GM12878 (cell line): ENCODE measurements around the gene OTOGL. TPM values are rescaled to one million over a fixed set of nuclear protein-coding genes. Genes with fewer than 3 reads are reported as not detected.

Experiments used
- ATAC-seq: fragments of 200-7000 bp; cut with Tn5 transposase; 3 replicates; pipeline ENCODE4 v1.9.1; 2020; ENCODE audit warnings: mild to moderate bottlenecking, moderate library complexity
- BruUV-seq: library from RNA; stranded (reverse); fragments of 400-500 nt; replicated peaks from 2 replicates; lab custom pipeline; 2021; lab: Mats Ljungman, UMichigan
- CTCF ChIA-PET: fragments of 300-600 bp; sonication (Branson Sonifier 250); formaldehyde crosslinking; extraction: SDS; loops from one replicate; lab custom pipeline; 2021; ENCODE audit warnings: inconsistent platforms; lab: Yijun Ruan, JAX
- POLR2A ChIA-PET: fragments of 350-600 bp; formaldehyde crosslinking; extraction: SDS; loops from one replicate; lab custom pipeline; 2021; ENCODE audit warnings: inconsistent platforms; lab: Charles Lee
- RAD21 ChIA-PET: fragments of 300-600 bp; sonication (Branson Sonifier 250); formaldehyde crosslinking; loops from one replicate; lab custom pipeline; 2023; ENCODE audit warnings: antibody characterized with exemption; ENCODE audit not compliant: unreplicated experiment; lab: Charles Lee
- SMC1A ChIA-PET: fragments of 300-600 bp; sonication (Branson Sonifier 250); formaldehyde crosslinking; loops from one replicate; lab custom pipeline; 2023; ENCODE audit not compliant: unreplicated experiment, uncharacterized antibody; lab: Charles Lee
- DNase-seq: peaks from one replicate; pipeline ENCODE4 v3.0.0-alpha.2; 2011; ENCODE audit warnings: low read depth, low spot score
- FAIRE-seq: peaks from 3 replicates; lab custom pipeline; 2011; peaks lifted over from hg19 to GRCh38; lab: Jason Lieb, UNC
- H2AFZ ChIP-seq: 2 replicates; pipeline ENCODE4 v1.6.0; 2011; ENCODE audit warnings: low read depth, low read length, control low read depth; ENCODE audit not compliant: control insufficient read depth
- H3K27ac ChIP-seq: 2 replicates; pipeline ENCODE4 v1.5.1; 2011; ENCODE audit warnings: control low read depth; ENCODE audit not compliant: control insufficient read depth, insufficient read depth
- H3K27me3 ChIP-seq, 2 experiments: replicated peaks in 1 of 2; 2 replicates each; pipeline versions ENCODE4 v1.6.0 to v1.6.1; 2011; ENCODE audit warnings: low read length in 1 of 2; ENCODE audit not compliant: control insufficient read depth in 2 of 2, insufficient read depth in 2 of 2
- H3K36me3 ChIP-seq, 2 experiments: 2 replicates each; pipeline ENCODE4 v1.5.1; 2011; ENCODE audit warnings: low read length in 1 of 2; ENCODE audit not compliant: control insufficient read depth in 2 of 2, insufficient read depth in 2 of 2
- H3K4me1 ChIP-seq: 2 replicates; pipeline ENCODE4 v1.6.1; 2011; ENCODE audit warnings: mild to moderate bottlenecking, low read length, moderate library complexity, mixed read lengths; ENCODE audit not compliant: control insufficient read depth, insufficient read depth
- H3K4me2 ChIP-seq: 2 replicates; pipeline ENCODE4 v1.6.0; 2011; ENCODE audit warnings: control low read depth; ENCODE audit not compliant: control insufficient read depth, insufficient read depth
- H3K4me3 ChIP-seq: fragments of 200-600 bp; sonication (generic); 2 replicates; pipeline ENCODE4 v1.5.1; 2016
- H3K79me2 ChIP-seq: 2 replicates; pipeline ENCODE4 v1.6.0; 2011; ENCODE audit warnings: low read length; ENCODE audit not compliant: control insufficient read depth, insufficient read depth
- H3K9ac ChIP-seq: 2 replicates; pipeline ENCODE4 v1.8.0; 2011; ENCODE audit warnings: low read length, control low read depth, mixed read lengths; ENCODE audit not compliant: control insufficient read depth, insufficient read depth
- H3K9me3 ChIP-seq: replicated peaks from 3 replicates; pipeline ENCODE4 v1.5.1; 2011; ENCODE audit warnings: mild to moderate bottlenecking, low read length; ENCODE audit not compliant: control insufficient read depth, insufficient read depth
- H4K20me1 ChIP-seq: 2 replicates; pipeline ENCODE4 v1.6.0; 2011; ENCODE audit not compliant: control insufficient read depth, insufficient read depth
- DPF2 ChIP-seq: fragments of 450-650 bp; IDR thresholded peaks from 2 replicates; pipeline ENCODE4 v1.6.1; 2017; ENCODE audit warnings: mild to moderate bottlenecking
- EZH2 ChIP-seq: IDR thresholded peaks from 2 replicates; pipeline ENCODE4 v1.6.1; 2012; ENCODE audit warnings: low read depth, mild to moderate bottlenecking, control low read depth, inconsistent platforms, low read length, borderline replicate concordance; ENCODE audit not compliant: control insufficient read depth
- KAT2A ChIP-seq: conservative IDR thresholded peaks from 2 replicates; pipeline ENCODE4 v1.6.1; 2011; ENCODE audit warnings: low read depth, low read length; ENCODE audit not compliant: control insufficient read depth
- KDM1A ChIP-seq: fragments of 200-600 bp; sonication (generic); IDR thresholded peaks from 2 replicates; pipeline ENCODE4 v1.6.1; 2016; ENCODE audit warnings: borderline replicate concordance
- MAX ChIP-seq: IDR thresholded peaks from 2 replicates; pipeline ENCODE4 v1.6.1; 2012; ENCODE audit warnings: low read depth, low read length, improper control_type of control experiment
- NR2C2 ChIP-seq: IDR thresholded peaks from 2 replicates; pipeline ENCODE4 v1.6.1; 2011; ENCODE audit warnings: borderline replicate concordance, low read depth; ENCODE audit not compliant: control insufficient read depth, insufficient read length
- WGBS: methylation state at CpG from one replicate; pipeline ENCODE4 v1.1.6; 2016; ENCODE audit warnings: low lambda C conversion rate; ENCODE audit not compliant: insufficient replicate concordance, insufficient coverage; ENCODE audit errors: missing lambda C conversion rate; 5-methylcytosine and 5-hydroxymethylcytosine counted together
- in situ Hi-C: fragments of 300-500 bp; cut with MboI; formaldehyde crosslinking; loops from 9 replicates; pipeline ENCODE4 v1.14.3; 2018; ENCODE audit warnings: mixed read lengths
- intact Hi-C: fragments of 100-400 bp; cut with micrococcal nuclease; formaldehyde crosslinking; loops from one replicate; pipeline ENCODE4 v1.14.2; 2022; ENCODE audit not compliant: unreplicated experiment
- polyA plus RNA-seq, 11 experiments: library from polyadenylated mRNA; depleted of rRNA in 4 of 11; unstranded in 6 of 11; stranded (reverse) in 5 of 11; fragments of >200 nt; fragmentation: Nextera tagmentation in 4 of 11; fragmentation: Illumina TruSeq in 1 of 11; extraction: Ambion mirVana in 4 of 11; extraction: Trizol in 1 of 11; gene quantifications; 1 replicate in 1 of 11; 2 replicates in 10 of 11; pipeline versions ENCODE4 v1.2.1 to v1.2.3, GENCODE V29; 2011 to 2016; ENCODE audit warnings: inconsistent platforms in 2 of 11, missing spikeins in 2 of 11, low read depth in 1 of 11
- total RNA-seq, 4 experiments: library from RNA; depleted of rRNA in 3 of 4; stranded (reverse); fragments of >200 nt in 3 of 4; fragmentation: Illumina TruSeq in 1 of 4; extraction: Trizol in 1 of 4; gene quantifications; 2 replicates each; pipeline versions ENCODE4 v1.2.1 to v1.2.3, GENCODE V29; 2013 to 2021
- TF ChIP-seq, protein P1 (sequence below): IDR thresholded peaks from 2 replicates; pipeline ENCODE4 v1.6.1; 2011; ENCODE audit warnings: low read depth, low read length, improper control_type of control experiment, borderline replicate concordance
- TF ChIP-seq, protein P2 (sequence below): IDR thresholded peaks from 2 replicates; pipeline ENCODE4 v1.6.1; 2011; ENCODE audit warnings: borderline replicate concordance, low read depth, mild to moderate bottlenecking, moderate library complexity, mixed read lengths, low read length; ENCODE audit not compliant: insufficient read depth; ENCODE audit errors: extremely low read length
- TF ChIP-seq, protein P3 (sequence below): fragments of 150-350 bp; IDR thresholded peaks from 2 replicates; pipeline ENCODE4 v1.6.1; 2014; ENCODE audit warnings: mild to moderate bottlenecking, low read depth, low read length
- TF ChIP-seq, protein P4 (sequence below): fragments of 450-650 bp; IDR thresholded peaks from 2 replicates; pipeline ENCODE4 v1.6.1; 2017; ENCODE audit warnings: mild to moderate bottlenecking, low read depth, inconsistent platforms; ENCODE audit not compliant: poor library complexity, severe bottlenecking

OTOGL gene
- total and polyA plus RNA-seq, 10 of the 15 experiments (the other 5 are each of a cell fraction or from before 2014, with no cell fraction given): 0.04 to 3.7 (median 0.27) TPM

- Histone ChIP-seq H3K9me3 (no peaks in the 10 kb centered on the region), H3K4me2 (no peak overlapping the region), H3K4me3 (no peak overlapping the region), H3K36me3 (no peaks in the 10 kb centered on the region), H4K20me1 (no peaks in the 10 kb centered on the region), H3K27ac (no peak overlapping the region), H3K9ac (no peak overlapping the region), H3K4me1 (no peaks in the 10 kb centered on the region), H3K79me2 (no peaks in the 10 kb centered on the region), H3K27me3 (no peaks in the 10 kb centered on the region), H2AFZ (no peak overlapping the region)
- in situ Hi-C loops (no loop called here), intact Hi-C loops (no loop called here)
- TF ChIP-seq, protein P1, sequence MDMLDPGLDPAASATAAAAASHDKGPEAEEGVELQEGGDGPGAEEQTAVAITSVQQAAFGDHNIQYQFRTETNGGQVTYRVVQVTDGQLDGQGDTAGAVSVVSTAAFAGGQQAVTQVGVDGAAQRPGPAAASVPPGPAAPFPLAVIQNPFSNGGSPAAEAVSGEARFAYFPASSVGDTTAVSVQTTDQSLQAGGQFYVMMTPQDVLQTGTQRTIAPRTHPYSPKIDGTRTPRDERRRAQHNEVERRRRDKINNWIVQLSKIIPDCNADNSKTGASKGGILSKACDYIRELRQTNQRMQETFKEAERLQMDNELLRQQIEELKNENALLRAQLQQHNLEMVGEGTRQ: no peak
- TF ChIP-seq KDM1A: no peak
- RAD21 ChIA-PET: no interaction called here
- WGBS: 8% methylated on average over 1 of the region's 1 CpG
- no TSS peak for BruUV-seq
- POLR2A ChIA-PET: no interaction called here
- no peak for FAIRE-seq
- no peak for ATAC-seq
- CTCF ChIA-PET: interaction anchor here (2.1 kb wide), 1 partner anchor 131 kb away, joined by 5 read pairs; no protein-coding TSS in a partner anchor
- no peak for DNase-seq
- SMC1A ChIA-PET: no interaction called here
Observed at GRCh38 chr12:80317899-80318298, 218.6 kb downstream of the OTOGL start.

GRCh38 chr12:80320121-80320678 lies 220.9 kb downstream of the OTOGL start:
- Histone ChIP-seq H3K4me2 (no peak overlapping the region), H3K79me2 (no peaks in the 10 kb centered on the region), H3K27me3 (no peaks in the 10 kb centered on the region), H3K9ac (no peak overlapping the region), H3K9me3 (no peaks in the 10 kb centered on the region), H4K20me1 (no peaks in the 10 kb centered on the region), H3K4me1 (no peaks in the 10 kb centered on the region), H3K27ac (no peak overlapping the region), H3K4me3 (no peak overlapping the region), H3K36me3 (no peaks in the 10 kb centered on the region), H2AFZ (no peak overlapping the region)
- 57% methylated on average over 2 of the region's 2 CpGs for WGBS
- ChIA-PET RAD21 (no interaction called here), POLR2A (interaction anchor here (0.6 to 0.7 kb wide), 2 partner anchors 13 to 143 kb away, joined by 4 to 13 read pairs; no protein-coding TSS in a partner anchor), SMC1A (no interaction called here), CTCF (interaction anchor here (0.6 to 1.4 kb wide), 4 partner anchors 9 to 578 kb away, joined by 3 to 4 read pairs (median 3); no protein-coding TSS in a partner anchor)
- ATAC-seq (no peak), FAIRE-seq (peak; percentile 13), DNase-seq (no peak)
- no TSS peak for BruUV-seq
- intact Hi-C loops (no loop called here), in situ Hi-C loops (no loop called here)
- TF ChIP-seq KAT2A: no peak
- TF ChIP-seq DPF2: no peak
- TF ChIP-seq NR2C2: no peak
- TF ChIP-seq, protein P2, sequence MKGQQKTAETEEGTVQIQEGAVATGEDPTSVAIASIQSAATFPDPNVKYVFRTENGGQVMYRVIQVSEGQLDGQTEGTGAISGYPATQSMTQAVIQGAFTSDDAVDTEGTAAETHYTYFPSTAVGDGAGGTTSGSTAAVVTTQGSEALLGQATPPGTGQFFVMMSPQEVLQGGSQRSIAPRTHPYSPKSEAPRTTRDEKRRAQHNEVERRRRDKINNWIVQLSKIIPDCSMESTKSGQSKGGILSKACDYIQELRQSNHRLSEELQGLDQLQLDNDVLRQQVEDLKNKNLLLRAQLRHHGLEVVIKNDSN: no peak
- TF ChIP-seq, protein P3, sequence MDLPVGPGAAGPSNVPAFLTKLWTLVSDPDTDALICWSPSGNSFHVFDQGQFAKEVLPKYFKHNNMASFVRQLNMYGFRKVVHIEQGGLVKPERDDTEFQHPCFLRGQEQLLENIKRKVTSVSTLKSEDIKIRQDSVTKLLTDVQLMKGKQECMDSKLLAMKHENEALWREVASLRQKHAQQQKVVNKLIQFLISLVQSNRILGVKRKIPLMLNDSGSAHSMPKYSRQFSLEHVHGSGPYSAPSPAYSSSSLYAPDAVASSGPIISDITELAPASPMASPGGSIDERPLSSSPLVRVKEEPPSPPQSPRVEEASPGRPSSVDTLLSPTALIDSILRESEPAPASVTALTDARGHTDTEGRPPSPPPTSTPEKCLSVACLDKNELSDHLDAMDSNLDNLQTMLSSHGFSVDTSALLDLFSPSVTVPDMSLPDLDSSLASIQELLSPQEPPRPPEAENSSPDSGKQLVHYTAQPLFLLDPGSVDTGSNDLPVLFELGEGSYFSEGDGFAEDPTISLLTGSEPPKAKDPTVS: no peak
- TF ChIP-seq EZH2: no peak
- no peak for TF ChIP-seq MAX
- TF ChIP-seq, protein P4, sequence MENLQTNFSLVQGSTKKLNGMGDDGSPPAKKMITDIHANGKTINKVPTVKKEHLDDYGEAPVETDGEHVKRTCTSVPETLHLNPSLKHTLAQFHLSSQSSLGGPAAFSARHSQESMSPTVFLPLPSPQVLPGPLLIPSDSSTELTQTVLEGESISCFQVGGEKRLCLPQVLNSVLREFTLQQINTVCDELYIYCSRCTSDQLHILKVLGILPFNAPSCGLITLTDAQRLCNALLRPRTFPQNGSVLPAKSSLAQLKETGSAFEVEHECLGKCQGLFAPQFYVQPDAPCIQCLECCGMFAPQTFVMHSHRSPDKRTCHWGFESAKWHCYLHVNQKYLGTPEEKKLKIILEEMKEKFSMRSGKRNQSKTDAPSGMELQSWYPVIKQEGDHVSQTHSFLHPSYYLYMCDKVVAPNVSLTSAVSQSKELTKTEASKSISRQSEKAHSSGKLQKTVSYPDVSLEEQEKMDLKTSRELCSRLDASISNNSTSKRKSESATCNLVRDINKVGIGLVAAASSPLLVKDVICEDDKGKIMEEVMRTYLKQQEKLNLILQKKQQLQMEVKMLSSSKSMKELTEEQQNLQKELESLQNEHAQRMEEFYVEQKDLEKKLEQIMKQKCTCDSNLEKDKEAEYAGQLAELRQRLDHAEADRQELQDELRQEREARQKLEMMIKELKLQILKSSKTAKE: no peak
